ENCODE measurements around the gene LRPAP1. TPM values are rescaled to one million over a fixed set of nuclear protein-coding genes. Genes with fewer than 3 reads are reported as not detected.

Gene LRPAP1
- total and polyA plus RNA-seq, 7 donors, result 25.2 to 127 (median 87.4) TPM

DNA sequence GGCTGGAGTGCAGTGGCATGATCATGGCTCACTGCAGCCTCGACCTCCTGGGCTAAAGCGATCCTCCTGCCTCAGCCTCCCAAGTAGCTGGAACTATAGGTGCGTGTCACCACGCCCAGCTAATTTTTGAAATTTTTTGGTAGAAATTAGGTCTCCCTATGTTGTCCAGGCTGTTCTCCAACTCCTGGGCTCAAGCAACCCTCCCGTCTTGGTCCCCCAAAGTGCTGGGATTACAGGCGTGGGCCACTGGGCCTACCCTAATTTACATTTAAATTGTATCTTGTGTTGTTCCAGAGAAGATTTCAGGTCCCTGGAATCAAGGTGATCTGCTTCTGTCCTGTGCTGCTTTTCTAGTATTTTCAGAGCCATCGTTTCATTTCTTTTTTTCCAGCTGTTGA lies 1.2 kb upstream of the LRPAP1 start:
- intact Hi-C loops (cut with DNase I), result loop anchor here (2.0 to 10.0 kb wide), 2 partner anchors 241 to 421 kb away; partner anchors contain the start of gene RGS12
- 96% methylated on average over 7 of the region's 7 CpGs for WGBS, 2 donors
- Histone ChIP-seq H3K4me1 (peaks cover 0 to 34% (median 29%) of the 10 kb centered on the region in 4 donors), H3K27me3 (no peaks in the 10 kb centered on the region), H3K27ac (no peak overlapping the region), H3K4me3 (no peak overlapping the region), H3K9me3 (no peaks in the 10 kb centered on the region), H3K36me3 (peaks cover 0 to 5% (median 1%) of the 10 kb centered on the region in 4 donors)
- DNase-seq, result peak; percentile 55
- TF ChIP-seq POLR2A (IDR thresholded peaks at IDR 0.05) (no peak), POLR2AphosphoS5 (IDR thresholded peaks at IDR 0.05) (no peak), EP300 (IDR thresholded peaks at IDR 0.05) (no peak)
- TF ChIP-seq, protein P1, sequence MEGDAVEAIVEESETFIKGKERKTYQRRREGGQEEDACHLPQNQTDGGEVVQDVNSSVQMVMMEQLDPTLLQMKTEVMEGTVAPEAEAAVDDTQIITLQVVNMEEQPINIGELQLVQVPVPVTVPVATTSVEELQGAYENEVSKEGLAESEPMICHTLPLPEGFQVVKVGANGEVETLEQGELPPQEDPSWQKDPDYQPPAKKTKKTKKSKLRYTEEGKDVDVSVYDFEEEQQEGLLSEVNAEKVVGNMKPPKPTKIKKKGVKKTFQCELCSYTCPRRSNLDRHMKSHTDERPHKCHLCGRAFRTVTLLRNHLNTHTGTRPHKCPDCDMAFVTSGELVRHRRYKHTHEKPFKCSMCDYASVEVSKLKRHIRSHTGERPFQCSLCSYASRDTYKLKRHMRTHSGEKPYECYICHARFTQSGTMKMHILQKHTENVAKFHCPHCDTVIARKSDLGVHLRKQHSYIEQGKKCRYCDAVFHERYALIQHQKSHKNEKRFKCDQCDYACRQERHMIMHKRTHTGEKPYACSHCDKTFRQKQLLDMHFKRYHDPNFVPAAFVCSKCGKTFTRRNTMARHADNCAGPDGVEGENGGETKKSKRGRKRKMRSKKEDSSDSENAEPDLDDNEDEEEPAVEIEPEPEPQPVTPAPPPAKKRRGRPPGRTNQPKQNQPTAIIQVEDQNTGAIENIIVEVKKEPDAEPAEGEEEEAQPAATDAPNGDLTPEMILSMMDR (IDR thresholded peaks at IDR 0.05), result no peak

DNA sequence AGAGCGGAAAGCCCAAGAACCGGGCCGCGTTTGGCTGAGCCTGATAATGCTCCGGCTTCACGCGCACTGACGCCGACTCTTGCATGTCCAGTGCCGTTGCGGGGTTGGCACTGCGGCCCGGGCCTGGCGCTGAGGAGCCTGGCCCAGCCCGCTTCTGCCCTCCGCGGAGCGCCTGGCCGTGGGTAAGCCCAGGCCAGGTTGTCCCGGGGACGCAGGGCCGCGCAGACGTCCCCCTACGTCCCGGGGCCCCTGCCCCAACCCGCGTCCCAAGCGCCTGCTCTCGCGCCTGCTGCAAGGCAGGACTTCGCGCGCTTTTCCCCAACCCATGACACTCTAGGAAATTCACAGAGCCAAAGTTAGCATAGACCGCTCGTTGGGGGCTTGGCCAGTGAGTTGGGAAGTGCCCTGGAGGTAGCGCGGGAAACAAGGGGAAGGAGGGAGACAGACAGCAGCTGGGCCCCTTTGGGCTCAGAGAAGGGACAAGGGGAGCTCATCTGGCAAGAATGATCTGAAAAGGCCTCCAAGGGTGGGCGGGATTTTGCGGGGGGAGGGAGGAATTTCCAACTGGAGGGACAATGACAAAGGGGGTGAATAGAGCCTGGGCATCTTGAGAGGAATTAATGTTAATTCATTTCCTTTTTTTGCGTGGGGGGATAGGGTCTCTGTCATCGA lies 665 bp upstream of the LRPAP1 start:
- 14 to 18% methylated on average over 42 of the region's 42 CpGs for WGBS, 2 donors
- DNase-seq, result no peak
- no peak for TF ChIP-seq POLR2A (IDR thresholded peaks at IDR 0.05)
- TF ChIP-seq POLR2AphosphoS5 (IDR thresholded peaks at IDR 0.05), result no peak
- TF ChIP-seq, protein P1 (IDR thresholded peaks at IDR 0.05), result no peak
- no peak for TF ChIP-seq EP300 (IDR thresholded peaks at IDR 0.05)
- Histone ChIP-seq H3K4me3 (peak overlapping the region; percentile 67 to 97 (median 85)), H3K36me3 (peaks cover 0 to 5% (median 2%) of the 10 kb centered on the region in 4 donors), H3K27ac (peak overlapping the region; percentile 70 to 83 (median 76)), H3K4me1 (peaks cover 0 to 35% (median 29%) of the 10 kb centered on the region in 4 donors), H3K27me3 (no peaks in the 10 kb centered on the region), H3K9me3 (no peaks in the 10 kb centered on the region)
- intact Hi-C loops (cut with DNase I), result loop anchor here (2.0 to 10.0 kb wide), 2 partner anchors 240 to 422 kb away; partner anchors contain the start of gene RGS12

DNA sequence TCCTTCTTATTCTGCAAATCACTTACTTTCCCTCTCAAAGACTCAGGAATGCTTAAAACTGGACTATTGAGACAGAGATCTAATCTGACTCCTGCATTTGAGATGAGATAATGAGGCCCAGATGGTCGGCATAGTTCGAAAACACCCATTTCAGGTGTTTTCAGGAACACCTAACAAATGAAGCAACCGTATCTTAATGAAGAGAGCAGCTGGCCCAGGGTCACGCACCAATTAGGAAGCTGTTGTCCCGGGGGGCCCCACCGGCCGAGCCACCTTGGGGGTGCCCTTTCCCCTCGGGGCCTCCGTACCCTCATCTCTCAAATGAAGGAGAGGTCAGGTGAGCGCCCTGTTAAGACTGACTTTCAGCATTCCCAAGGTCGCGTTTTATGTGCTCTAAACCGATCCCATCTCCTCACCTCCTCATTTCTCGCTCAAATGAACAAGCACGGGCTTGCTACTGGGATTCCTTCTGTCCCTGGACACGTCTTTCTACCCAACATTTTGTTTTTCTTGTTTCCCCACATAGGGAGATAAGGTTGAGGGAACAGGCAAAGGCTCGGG lies 824 bp downstream of the LRPAP1 start:
- intact Hi-C loops (cut with DNase I), result loop anchor here (10.0 kb wide), 1 partner anchor 423 kb away; no protein-coding TSS in a partner anchor
- 5 to 19% methylated on average over 17 of the region's 17 CpGs for WGBS, 2 donors
- no peak for DNase-seq
- Histone ChIP-seq H3K36me3 (peaks cover 0 to 5% (median 2%) of the 10 kb centered on the region in 4 donors), H3K27ac (peak overlapping the region in 2 of 4 donors; percentile 74 to 77), H3K9me3 (no peaks in the 10 kb centered on the region), H3K4me1 (peaks cover 0 to 35% (median 29%) of the 10 kb centered on the region in 4 donors), H3K27me3 (no peaks in the 10 kb centered on the region), H3K4me3 (peak overlapping the region; percentile 67 to 97 (median 85))
- no peak for TF ChIP-seq POLR2AphosphoS5 (IDR thresholded peaks at IDR 0.05)

DNA sequence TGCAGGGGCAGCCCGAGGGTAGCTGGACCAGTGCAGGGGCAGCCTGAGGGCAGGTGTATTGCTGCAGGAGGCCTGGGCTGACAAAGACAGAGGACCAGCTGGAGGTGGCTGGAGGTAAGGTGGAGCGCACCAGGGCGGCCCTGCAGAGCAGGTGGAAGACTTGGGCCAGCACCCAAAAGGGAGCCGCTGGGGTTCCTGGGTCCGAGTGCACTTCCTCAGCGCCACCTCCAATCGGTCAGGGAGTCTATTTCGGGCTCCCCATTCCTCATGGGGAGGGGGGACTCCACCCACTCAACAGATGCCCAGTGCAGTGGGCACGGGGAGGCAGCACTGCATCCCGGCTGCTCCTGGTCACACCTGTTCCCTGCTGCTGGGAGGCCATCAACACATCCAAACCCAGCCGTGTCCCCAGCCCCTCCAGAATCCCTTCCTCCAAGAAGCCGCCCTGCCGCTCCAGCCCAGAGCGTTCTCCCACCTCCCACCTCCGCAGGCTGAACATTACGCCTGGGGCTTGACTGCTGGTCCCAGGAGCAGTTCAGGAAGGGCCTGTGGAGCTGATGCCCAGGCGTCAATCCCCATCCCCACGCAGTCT lies 1.5 kb downstream of the LRPAP1 start:
- H3K27me3 ChIP-seq, result no peaks in the 10 kb centered on the region
- WGBS, 2 donors, result 83 to 88% methylated on average over 18 of the region's 18 CpGs
- peak; percentile 65 for DNase-seq
- H3K36me3 ChIP-seq, result peaks cover 0 to 5% (median 2%) of the 10 kb centered on the region in 4 donors
- TF ChIP-seq POLR2A (IDR thresholded peaks at IDR 0.05) (no peak), EP300 (IDR thresholded peaks at IDR 0.05) (no peak), POLR2AphosphoS5 (IDR thresholded peaks at IDR 0.05) (no peak)
- TF ChIP-seq, protein P1 (IDR thresholded peaks at IDR 0.05), result no peak
- intact Hi-C loops (cut with DNase I), result loop anchor here (10.0 kb wide), 1 partner anchor 424 kb away; no protein-coding TSS in a partner anchor
- H3K9me3 ChIP-seq, result no peaks in the 10 kb centered on the region
- H3K4me3 ChIP-seq, result peak overlapping the region in 3 of 4 donors; percentile 67 to 97 (median 88)
- peaks cover 0 to 35% (median 29%) of the 10 kb centered on the region in 4 donors for H3K4me1 ChIP-seq
- no peak overlapping the region for H3K27ac ChIP-seq

DNA sequence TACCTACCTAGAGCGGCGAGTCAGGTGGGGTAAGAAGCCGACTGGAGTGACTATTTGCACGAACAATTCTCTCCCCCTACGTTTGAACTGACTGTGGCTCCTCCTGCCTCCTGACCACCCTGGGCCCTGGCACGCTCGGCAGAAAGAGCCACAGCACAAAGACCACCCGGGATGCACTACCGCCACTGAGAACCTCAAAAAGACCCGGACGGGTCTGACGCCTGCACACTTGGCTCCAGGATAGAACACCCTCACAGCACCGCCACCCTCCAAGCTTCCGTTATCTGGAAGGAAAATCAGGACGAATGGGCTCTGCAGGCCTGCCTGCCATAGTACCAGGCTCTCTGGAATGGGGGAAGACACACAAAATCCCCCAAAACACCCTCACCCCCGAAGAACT lies 2.2 kb downstream of the LRPAP1 start:
- Histone ChIP-seq H3K27me3 (no peaks in the 10 kb centered on the region), H3K27ac (no peak overlapping the region), H3K9me3 (no peaks in the 10 kb centered on the region), H3K4me3 (peak overlapping the region in 1 of 4 donors; percentile 97), H3K4me1 (peaks cover 0 to 35% (median 29%) of the 10 kb centered on the region in 4 donors), H3K36me3 (peaks cover 0 to 8% (median 2%) of the 10 kb centered on the region in 4 donors)
- intact Hi-C loops (cut with DNase I), result loop anchor here (10.0 kb wide), 1 partner anchor 425 kb away; no protein-coding TSS in a partner anchor
- peak; percentile 59 for DNase-seq
- TF ChIP-seq EP300 (IDR thresholded peaks at IDR 0.05) (no peak), POLR2A (IDR thresholded peaks at IDR 0.05) (no peak), POLR2AphosphoS5 (IDR thresholded peaks at IDR 0.05) (no peak)
- TF ChIP-seq, protein P1 (IDR thresholded peaks at IDR 0.05), result no peak
- 94% methylated on average over 16 of the region's 16 CpGs for WGBS, 2 donors

All from sigmoid colon (tissue), 7 donors.